Measurements from ENCODE around the gene C1orf174.
A peak's percentile ranks its signal among the peaks of the same experiment; 100 is the strongest.

Gene C1orf174

DNA sequence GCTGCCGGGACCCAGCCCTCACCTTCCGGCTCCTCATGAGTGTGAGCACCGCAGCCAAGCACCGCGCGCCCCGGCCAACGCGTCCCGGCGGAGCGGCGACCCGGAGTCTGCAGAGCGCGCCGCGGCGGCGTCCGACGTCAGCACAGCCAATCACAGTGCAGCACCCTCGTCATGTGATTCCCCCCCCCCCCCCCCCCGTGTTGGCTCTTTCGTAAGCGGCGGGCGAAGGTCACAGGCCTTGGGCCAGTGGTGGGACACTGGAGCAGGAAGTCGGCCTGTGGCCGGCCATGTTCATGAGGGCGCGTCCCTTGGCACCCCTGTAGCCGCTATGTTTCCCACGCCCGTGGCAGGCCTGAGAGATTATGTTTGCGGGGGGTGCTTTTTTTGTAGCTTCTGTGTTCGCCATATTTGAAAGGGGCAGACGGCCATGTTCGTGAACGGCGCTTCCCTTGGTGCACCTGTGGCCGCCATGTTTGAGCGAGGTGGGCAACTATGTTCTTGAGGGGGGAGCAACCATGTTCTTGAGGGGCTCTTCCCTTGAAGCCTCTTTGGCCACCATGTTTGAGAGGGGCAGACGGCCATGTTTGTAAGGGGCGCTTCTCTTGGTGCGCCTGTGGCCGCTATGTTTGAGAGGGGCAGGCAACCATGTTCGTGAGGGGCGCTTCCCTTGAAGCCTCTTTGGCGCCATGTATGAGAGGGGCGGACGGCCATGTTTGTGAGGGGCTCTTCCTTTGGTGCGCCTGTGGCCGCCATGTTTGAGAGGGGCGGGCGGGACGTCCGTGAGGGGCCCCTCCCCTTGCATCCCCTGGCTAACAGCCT is at the start of gene C1orf174:
Gene C1orf174, minus strand, starts transcription at position 123 of the 819 bp plus-strand sequence. Its CDS starts 86 bp downstream, at position 37.
- in situ Hi-C loops (cut with MboI; ENCODE audit: low sequenced_read_pairs), result no loop called here
- peak; percentile 94 to 95 for DNase-seq (ENCODE audit: low spot score in 2 of 2)
- Histone ChIP-seq H3K27me3 (ENCODE audit: low read depth) (no peaks in the 10 kb centered on the region), H3K4me1 (peaks cover 2% of the 10 kb centered on the region; the same call in 1 of the 2 replicates), H3K4me3 (peak within 1 kb of the TSS; percentile 94), H3K36me3 (replicated peaks) (peaks cover 12% of the 10 kb centered on the region), H3K9me3 (peaks cover 5% of the 10 kb centered on the region)

DNA sequence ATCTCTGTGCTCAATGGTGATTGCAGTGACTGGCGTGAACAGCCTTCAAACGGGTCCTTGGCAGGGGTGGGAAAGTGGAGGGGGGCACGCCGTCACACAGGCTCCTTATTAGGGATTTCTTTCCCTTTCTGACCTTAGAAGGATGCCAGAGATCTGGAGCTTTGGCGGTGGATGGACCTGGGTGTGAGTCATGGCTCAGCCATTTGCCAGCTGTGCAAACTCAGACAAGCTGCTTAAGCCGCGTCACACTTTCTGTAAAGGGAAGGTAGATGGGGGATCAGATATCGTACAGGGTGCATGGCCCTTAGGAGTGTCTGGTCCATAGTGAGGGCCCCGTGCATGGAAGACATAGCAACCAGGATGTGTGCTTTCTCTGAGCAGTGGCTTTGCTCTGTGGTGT is 48.3 kb upstream of the C1orf174 start:
- in situ Hi-C loops (cut with MboI; ENCODE audit: low sequenced_read_pairs), result no loop called here
- H3K4me1 ChIP-seq, result no peaks in the 10 kb centered on the region
- H3K9me3 ChIP-seq, result no peaks in the 10 kb centered on the region
- H3K27me3 ChIP-seq (ENCODE audit: low read depth), result no peaks in the 10 kb centered on the region
- H3K36me3 ChIP-seq (replicated peaks), result no peaks in the 10 kb centered on the region
- no peak for DNase-seq (ENCODE audit: low spot score in 2 of 2)
- H3K4me3 ChIP-seq, result no peak overlapping the region

DNA sequence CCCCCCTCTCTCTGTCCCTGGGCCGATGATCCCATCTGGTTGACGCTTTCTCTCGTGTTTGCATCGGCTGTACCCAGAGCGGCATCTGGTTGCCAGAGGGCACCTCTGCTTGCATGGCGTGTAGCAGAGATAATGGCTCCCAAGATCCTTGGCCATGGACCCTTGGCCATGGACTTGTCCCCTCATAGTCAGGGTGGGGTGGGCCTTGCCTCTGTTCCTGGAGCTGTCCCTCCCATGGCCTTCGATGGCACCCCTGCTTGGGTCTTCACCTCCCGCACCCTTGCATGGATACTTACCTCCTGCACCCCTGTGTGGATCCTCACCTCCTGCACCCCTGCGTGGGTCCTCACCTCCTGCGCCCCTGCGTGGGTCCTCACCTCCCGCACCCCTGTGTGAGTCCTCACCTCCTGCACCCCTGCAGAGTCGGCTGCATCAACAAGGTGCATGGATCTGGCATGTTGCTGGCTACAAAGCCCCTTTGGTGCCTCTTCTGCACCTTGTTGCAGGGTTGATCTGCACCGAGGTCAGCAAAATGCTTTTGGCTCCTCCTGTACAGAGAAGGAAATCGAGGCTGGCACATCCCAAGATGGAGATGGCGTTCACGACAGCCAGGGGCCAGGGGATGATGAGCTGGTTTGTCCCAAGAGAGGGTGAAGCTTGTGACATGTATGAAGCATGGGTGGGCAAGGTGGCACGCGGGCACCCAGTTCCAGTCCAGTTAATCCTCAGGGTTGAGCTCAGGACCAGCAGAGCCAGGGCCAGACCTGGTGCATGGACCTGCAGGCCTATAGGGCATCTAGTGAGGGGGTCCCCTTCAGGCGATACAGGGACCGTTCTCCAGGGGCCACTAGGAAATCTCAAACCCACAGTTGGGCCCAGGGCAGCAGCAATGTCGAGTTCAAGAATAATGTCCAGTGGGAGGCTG is 46.1 kb upstream of the C1orf174 start:
- DNase-seq (ENCODE audit: low spot score in 2 of 2), result no peak
- peaks cover 3% of the 10 kb centered on the region; the same call in 1 of the 2 replicates for H3K27me3 ChIP-seq (ENCODE audit: low read depth)
- no peaks in the 10 kb centered on the region for H3K9me3 ChIP-seq
- in situ Hi-C loops (cut with MboI; ENCODE audit: low sequenced_read_pairs), result no loop called here
- no peak overlapping the region for H3K4me3 ChIP-seq
- no peaks in the 10 kb centered on the region for H3K36me3 ChIP-seq (replicated peaks)
- no peaks in the 10 kb centered on the region for H3K4me1 ChIP-seq

DNA sequence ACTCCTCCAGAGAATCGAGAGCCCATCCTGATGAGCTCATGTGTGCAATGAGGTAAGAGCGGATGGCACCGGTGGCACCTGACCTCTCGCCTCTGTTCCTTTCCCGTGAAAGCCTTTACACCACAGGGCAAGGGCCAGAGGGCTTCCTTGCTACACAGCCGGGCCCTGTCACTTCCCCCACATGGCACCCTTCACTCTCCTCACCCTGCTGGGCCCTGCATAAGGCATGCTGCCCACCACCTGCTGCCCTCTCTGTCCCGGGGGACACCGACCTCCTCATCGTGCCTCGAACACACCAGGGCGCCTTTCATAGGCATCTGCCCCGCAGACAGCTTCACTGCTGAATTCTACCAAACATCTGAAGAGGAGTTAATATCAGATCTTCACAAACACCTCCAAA is 45.1 kb upstream of the C1orf174 start:
- Histone ChIP-seq H3K9me3 (no peaks in the 10 kb centered on the region), H3K4me1 (no peaks in the 10 kb centered on the region), H3K36me3 (replicated peaks) (no peaks in the 10 kb centered on the region), H3K27me3 (ENCODE audit: low read depth) (peaks cover 6% of the 10 kb centered on the region; the same call in 1 of the 2 replicates), H3K4me3 (no peak overlapping the region)
- DNase-seq (ENCODE audit: low spot score in 2 of 2), result no peak
- in situ Hi-C loops (cut with MboI; ENCODE audit: low sequenced_read_pairs), result no loop called here

DNA sequence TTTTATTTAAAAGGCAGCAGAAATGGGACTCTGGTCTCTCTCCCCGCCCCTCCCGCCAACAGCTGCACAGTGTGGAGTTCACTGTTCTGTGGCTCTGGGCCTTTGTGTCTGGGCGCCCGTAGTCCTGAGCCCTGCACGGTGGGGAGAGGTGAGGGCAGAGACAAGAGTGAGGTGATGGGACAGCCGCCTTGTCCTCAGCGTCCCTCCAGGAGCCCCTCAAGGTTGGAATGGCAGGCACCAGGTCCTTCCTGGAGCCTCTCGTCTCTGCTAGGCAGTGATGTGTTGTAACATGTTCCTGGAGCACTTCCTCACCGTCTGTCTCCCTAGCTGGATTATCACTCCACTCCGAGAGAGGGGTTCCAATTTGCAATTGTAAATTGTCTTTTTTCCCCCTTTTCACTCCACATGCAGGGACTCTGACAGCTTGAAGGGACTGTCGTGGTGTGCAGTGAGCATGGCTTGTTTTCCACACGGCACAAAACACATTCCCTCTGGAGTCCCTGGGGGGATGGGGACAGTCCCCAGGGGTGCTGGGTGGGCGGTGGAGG is 44.6 kb upstream of the C1orf174 start:
- Histone ChIP-seq H3K4me3 (no peak overlapping the region), H3K27me3 (ENCODE audit: low read depth) (peaks cover 6% of the 10 kb centered on the region; the same call in 1 of the 2 replicates), H3K36me3 (replicated peaks) (no peaks in the 10 kb centered on the region), H3K9me3 (no peaks in the 10 kb centered on the region), H3K4me1 (no peaks in the 10 kb centered on the region)
- DNase-seq (ENCODE audit: low spot score in 2 of 2), result no peak
- in situ Hi-C loops (cut with MboI; ENCODE audit: low sequenced_read_pairs), result no loop called here

DNA sequence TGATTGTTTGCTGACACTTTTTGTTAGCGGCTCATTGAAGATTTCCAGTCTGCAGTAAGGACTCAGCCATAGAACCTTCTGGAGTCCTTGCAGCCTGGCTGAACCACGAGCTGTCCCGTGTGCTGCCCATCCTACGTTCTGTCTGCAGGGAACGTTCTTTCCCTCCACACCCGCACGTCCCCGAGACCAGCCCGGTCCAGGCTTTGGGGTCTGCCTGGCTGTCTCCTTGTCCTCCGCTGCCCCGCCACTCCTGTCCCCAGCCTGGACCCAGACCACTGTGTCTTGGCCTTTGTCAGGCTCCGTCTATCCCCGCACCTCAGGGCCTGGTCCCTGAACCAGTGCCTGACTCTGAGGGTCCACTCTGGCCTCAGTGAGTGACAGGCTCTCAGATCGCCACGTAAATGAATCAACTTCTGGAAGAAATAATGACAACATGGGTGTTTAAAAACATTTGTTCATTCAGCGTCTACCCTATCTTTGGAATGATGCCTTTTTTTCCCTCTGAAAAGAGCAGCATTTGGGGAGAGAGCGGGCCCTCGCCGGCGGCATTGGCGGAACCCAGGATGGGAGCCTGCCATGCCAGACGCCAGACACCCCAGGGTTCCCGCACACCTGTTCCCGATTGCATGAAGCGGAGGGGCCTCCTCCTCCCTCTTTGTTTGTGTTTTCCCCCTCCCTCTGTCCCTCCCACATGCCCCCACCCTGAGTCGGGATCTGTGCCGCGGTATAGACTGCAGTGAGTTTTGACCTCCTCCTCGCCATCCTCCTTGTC is 43.9 kb upstream of the C1orf174 start:
- Histone ChIP-seq H3K36me3 (replicated peaks) (no peaks in the 10 kb centered on the region), H3K4me3 (no peak overlapping the region), H3K27me3 (ENCODE audit: low read depth) (peaks cover 6% of the 10 kb centered on the region; the same call in 1 of the 2 replicates), H3K4me1 (no peaks in the 10 kb centered on the region), H3K9me3 (no peaks in the 10 kb centered on the region)
- DNase-seq (ENCODE audit: low spot score in 2 of 2), result no peak
- in situ Hi-C loops (cut with MboI; ENCODE audit: low sequenced_read_pairs), result no loop called here

DNA sequence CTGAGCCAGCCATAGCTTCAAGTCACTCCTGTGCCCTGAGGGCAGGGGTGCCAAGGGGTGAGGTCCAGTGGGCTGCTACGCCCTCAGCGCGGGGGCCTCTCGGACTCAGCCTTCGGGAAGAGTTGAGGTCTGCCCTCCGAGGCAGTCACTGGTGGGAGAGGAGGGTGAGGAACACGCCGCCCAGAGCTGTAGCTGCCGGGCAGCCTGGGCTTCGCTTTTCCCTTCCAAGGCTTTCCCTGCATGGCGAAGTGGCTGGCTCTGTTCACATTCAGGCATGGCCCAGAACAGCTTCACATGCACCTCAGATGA is 43.0 kb upstream of the C1orf174 start:
- in situ Hi-C loops (cut with MboI; ENCODE audit: low sequenced_read_pairs), result no loop called here
- H3K36me3 ChIP-seq (replicated peaks), result no peaks in the 10 kb centered on the region
- H3K9me3 ChIP-seq, result no peaks in the 10 kb centered on the region
- no peaks in the 10 kb centered on the region for H3K4me1 ChIP-seq
- no peak for DNase-seq (ENCODE audit: low spot score in 2 of 2)
- H3K4me3 ChIP-seq, result no peak overlapping the region
- H3K27me3 ChIP-seq (ENCODE audit: low read depth), result peaks cover 6% of the 10 kb centered on the region; the same call in 1 of the 2 replicates

DNA sequence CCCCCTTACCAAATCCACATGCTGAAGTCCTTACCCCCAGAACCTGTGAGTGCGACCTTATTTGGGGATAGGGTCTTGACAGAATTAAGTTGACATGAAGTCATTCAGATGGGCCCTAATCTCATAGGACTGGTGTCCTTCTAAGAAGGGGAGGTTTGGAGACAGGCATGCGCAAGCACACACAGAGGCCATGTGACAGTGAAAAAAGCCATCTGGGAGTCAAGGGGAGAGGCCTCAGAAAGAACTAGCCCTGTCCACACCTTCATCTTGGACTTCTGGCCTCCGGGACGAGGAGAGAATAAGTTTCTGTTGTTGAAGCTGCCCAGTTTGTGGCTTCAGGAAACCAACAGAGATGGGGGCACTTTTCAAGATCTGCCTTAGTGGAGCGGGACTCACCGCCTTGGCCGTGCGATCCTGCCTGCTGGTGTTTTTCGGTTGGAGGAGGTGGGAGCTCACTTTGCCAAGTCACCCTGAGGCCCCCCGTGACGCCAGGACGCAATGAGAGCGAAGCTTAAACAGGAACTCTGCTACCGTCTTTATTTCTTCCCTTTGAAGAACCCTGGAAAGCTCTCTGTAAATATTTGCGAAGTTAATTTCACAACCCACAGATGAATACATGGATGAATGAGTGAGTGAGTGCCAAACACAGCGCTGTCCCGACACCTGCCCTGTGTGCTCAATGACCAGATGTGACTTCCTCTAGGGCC is 42.5 kb upstream of the C1orf174 start:
- H3K4me3 ChIP-seq, result no peak overlapping the region
- no peaks in the 10 kb centered on the region for H3K36me3 ChIP-seq (replicated peaks)
- DNase-seq (ENCODE audit: low spot score in 2 of 2), result no peak
- peaks cover 6% of the 10 kb centered on the region; the same call in 1 of the 2 replicates for H3K27me3 ChIP-seq (ENCODE audit: low read depth)
- H3K4me1 ChIP-seq, result no peaks in the 10 kb centered on the region
- no peaks in the 10 kb centered on the region for H3K9me3 ChIP-seq
- in situ Hi-C loops (cut with MboI; ENCODE audit: low sequenced_read_pairs), result no loop called here

DNA sequence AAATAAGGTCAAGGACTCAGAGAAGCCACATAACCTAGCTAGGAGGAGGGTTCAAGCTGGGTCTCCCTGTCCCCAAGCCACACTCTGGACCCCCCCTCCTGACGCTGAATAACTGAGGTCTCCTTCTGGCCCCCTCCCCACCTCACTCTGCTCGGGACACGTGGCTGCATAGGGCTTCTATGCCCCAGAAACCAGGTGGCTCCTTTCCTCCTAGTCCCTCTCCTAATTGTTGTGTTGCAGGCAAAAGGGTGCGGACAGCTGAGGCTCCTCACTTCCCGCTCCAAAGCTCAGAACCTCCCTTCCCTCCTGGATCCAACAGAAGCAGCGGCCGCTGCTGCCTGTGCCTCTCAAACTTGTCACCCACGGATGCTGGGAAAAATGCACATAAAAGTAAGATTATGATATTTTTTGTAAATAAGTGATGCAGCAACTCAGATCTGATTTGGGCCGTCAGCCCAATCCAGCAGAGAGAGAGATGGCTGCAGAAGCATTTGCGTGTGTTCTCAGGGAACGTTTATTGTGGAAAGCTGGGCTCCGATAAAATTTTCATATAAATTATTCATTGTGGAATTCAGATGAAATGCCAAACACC is 40.8 kb upstream of the C1orf174 start:
- Histone ChIP-seq H3K4me3 (no peak overlapping the region), H3K36me3 (replicated peaks) (no peaks in the 10 kb centered on the region), H3K27me3 (ENCODE audit: low read depth) (peaks cover 6% of the 10 kb centered on the region; the same call in 1 of the 2 replicates), H3K4me1 (no peaks in the 10 kb centered on the region), H3K9me3 (no peaks in the 10 kb centered on the region)
- in situ Hi-C loops (cut with MboI; ENCODE audit: low sequenced_read_pairs), result no loop called here
- DNase-seq (ENCODE audit: low spot score in 2 of 2), result no peak

DNA sequence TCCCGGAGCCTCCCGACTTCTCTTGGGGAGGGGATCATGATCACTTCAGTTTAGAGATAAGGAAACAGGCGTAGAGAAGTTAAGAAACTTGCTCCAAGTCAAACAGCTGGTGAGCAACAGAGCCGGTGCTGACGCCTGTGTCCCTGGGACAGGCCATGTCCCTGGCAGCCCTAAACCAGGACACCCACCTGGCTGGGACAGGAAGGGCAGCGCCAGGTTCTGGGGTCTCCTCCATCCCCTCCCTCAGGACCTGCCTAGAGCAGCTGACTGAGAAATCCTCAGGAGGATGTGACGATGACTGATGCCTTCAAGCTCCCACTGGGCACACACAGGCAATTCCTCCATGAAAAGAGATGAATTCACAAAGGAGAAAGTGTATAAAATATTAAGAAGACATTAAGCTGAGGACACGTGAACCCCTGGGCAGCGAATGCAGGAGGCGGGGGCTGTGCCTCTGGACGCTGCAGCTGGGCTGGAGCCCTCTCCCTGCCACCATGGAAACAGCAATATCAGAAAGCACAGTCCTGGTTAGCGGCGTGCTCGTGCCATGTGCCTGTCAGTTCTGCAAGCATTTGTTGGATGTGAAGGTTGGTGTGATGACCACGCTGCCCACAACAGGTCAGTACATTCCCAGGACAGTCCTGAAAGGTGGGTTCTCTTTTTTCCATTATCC is 40.1 kb upstream of the C1orf174 start:
- H3K4me3 ChIP-seq, result no peak overlapping the region
- no peaks in the 10 kb centered on the region for H3K36me3 ChIP-seq (replicated peaks)
- DNase-seq (ENCODE audit: low spot score in 2 of 2), result no peak
- in situ Hi-C loops (cut with MboI; ENCODE audit: low sequenced_read_pairs), result no loop called here
- no peaks in the 10 kb centered on the region for H3K4me1 ChIP-seq
- peaks cover 6% of the 10 kb centered on the region; the same call in 1 of the 2 replicates for H3K27me3 ChIP-seq (ENCODE audit: low read depth)
- no peaks in the 10 kb centered on the region for H3K9me3 ChIP-seq

DNA sequence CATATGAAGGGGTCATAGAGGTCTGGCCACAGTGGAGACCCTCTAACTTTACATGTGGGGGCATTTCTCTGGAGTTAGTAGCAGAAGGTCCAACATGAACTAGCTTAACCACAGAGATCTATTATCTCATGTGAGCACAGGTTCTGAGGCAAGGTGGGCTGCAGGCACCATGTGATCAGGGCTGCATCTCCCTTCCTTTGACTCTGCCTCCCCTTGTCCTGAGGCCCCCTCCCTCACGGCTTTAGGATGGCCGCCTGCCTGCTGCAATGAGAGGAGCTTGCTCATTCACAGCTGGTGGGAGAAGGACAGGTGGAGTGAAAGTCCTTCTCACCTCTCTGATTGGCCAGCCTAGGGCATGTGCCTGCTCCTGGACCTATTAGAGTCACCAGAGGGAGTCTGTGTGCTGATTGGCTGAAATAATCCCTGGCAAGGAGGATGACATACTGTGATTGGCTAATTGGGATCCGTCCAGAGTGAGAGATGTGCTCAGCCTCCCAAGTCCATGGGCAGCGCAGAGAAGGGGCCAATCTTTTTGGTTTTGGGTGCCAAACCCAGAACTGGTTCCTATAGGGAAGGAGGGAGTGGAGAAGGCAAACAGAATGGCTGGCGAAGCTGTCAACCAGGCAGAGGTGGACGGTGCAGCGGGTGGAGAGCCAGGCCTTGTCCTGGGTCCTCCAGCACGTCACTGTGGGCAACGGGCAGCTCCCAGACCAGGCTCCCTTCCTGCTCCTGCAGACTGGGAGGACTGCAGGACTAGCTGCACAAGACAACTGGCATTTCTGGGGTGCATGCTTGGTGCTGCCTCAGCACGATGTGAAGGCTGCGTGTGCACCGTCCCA is 39.4 kb upstream of the C1orf174 start:
- peaks cover 6% of the 10 kb centered on the region; the same call in 1 of the 2 replicates for H3K27me3 ChIP-seq (ENCODE audit: low read depth)
- in situ Hi-C loops (cut with MboI; ENCODE audit: low sequenced_read_pairs), result no loop called here
- no peak for DNase-seq (ENCODE audit: low spot score in 2 of 2)

More for the DNA sequence above, 39.4 kb upstream of the C1orf174 start:
- Histone ChIP-seq H3K36me3 (replicated peaks) (no peaks in the 10 kb centered on the region), H3K4me3 (no peak overlapping the region), H3K4me1 (no peaks in the 10 kb centered on the region), H3K9me3 (no peaks in the 10 kb centered on the region)
